NCI-H128 (cell line): ENCODE measurements around the gene FOSL2.

ENCODE experiments used
- DNase-seq: peaks from one replicate; lab custom pipeline; 2025; ENCODE audit not compliant: unreplicated experiment; lab: John Stamatoyannopoulos, UW

FOSL2 gene

DNA sequence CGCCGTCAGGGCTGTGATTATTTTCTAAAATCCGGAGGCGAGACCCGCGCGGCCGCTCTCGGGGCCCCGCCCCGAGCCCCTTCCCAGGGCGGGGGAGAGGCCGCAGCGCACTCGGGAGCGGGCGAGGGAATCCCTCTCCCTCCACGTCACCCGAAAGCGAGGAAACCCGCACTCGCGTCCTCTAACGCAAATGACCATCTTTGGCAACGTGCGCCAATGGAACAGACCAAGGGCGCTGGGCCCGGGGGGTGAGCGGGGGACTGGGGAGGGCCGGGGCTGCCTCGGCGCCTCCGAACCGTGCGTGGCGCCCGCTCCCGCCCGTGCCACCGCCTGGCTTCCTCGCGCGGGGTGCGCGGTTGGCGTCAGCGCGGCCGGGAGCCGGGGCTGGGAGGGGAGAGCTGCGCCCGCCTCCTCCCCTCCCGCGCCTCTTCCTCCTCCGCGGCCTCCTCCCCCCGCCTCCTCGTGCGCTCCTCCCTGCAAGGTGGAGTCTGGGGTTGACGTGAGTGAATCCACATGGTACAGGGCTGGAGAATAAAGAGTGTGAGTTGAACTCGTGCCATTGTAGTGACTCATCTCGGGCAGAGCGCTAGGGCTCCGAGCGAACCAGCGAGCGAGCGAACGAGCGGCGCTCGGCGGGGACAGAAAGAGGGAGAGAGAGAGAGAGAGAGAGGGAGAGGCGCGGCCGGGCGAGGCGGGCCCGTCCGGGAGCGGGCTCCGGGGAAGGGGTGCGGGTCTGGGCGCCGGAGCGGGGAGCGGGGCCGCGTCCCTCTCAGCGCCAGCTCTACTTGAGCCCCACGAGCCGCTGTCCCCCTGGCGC lies at the start of gene FOSL2:
Gene FOSL2 (plus strand): TSS at position 562 of the 817 bp plus-strand sequence. CDS start 863 bp downstream, outside the sequence.
- peak; percentile 92 for DNase-seq

DNA sequence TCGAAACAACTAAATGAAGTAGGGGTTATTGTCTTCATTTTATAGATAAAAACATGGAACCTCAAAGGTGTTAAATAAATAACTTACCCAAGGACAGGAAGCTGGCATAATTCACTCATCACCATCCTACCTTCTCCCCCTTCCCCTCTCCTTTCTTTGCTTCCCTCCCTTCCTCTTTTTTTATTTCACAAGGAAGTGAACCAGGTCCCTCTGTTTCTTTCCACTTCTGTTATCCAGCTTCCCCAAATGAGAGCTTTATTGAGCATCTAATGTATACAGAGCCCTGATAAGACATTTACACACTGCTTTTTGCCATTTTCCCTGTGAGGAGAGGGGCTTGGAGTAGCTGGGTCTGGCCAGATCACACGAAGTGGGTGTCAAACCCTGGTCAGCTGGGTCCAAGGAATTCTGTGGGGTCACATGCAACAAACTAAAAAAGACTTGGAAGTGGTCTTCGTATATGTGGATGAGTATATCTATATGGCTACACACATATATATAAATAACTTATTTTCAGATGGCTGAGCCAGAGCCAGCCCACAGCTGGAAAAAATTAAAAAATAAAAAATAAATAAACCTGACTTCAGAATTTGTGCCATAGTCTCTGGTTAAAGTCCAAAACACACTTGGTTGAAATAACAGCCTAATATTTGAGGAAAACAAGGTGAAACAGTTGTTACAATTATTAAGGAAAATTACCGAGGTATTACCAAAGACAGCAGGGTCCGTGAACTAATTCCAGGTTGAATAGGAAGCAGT lies 49.3 kb upstream of the FOSL2 start:
- DNase-seq: no peak

DNA sequence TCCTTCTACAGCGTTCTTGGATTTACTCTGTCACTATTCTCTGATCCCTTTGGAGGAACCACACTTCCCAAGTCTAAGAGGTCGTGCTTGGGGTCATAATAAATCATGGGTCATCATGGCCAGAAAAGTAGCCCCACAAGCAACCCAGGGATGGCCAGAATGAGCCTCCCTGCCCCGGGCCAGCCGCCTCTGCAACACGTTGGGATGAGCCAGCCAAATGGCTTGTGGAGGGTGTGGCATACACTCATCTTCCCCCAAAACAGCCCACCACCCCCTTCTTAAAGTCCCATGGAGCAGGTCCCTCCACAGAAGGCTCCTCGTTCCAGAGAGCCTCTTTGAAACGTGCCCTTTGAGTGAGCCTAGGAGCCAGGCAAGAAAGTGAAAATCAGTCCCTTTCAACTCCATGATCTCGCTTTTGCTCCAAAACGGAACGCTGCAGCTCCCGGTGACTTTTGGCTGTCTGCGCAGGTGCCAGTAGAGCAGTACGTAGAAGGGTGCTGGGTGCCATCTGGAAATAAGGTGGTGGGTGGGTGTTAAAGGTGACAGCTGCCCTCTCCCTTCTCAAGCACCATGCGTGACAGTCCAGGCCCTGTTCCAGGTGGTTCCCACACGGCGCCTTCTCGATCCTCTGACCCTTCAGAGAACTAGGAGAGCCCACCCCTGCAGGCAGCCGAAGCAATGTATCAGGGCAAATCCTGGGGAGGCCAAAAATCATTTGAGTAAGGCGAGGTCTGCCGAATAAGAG lies 48.5 kb upstream of the FOSL2 start:
- DNase-seq: no peak

DNA sequence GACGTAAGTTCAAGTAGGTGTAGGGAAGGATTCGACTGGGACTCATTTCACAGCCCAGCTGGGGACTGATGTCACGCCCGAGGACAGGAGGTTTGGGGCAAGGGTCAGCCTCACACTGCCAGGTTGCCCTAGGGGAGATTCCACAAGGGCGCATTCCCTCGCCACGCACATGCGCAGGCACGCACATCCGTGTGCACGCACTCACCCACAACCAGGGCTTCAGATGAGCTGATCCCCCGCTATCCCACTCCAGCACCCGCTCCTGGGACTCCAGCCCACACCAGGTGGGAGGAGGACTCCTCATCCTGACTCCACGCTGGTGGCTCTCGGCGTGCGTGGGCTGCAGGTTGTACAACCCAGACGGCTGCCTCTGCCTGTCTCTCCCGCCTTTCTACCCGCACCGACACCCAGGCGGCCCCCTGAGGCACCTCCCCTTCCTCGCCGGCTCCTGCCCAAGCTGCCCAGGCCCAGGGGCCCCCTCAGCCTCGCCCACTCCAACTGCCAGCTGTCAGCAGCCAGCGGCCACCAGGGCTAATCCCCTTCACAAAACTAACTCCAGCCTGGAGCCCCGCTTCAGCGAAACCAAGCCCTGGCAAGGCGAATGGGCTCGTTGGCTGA lies 47.8 kb upstream of the FOSL2 start:
- DNase-seq: no peak

DNA sequence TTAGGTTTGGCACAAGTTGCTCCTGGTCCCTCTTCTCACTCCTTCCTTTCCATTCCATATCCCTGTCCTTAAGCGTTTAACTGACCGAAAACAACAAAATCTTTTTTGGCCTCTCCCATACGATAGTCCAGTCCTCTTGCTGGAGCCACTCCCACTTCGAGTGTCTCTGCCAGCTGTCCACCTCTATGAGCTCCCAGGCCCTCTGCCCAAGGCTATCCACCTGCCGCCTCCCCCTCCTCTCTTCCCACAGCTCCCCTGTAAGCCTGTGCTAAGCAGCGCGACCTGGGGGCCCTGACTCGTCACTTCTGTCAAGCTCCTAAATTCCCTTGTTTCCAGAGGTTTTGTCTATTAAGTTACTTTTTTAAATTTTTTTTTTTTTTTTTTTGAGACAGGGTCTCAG lies 47.0 kb upstream of the FOSL2 start:
- no peak for DNase-seq

DNA sequence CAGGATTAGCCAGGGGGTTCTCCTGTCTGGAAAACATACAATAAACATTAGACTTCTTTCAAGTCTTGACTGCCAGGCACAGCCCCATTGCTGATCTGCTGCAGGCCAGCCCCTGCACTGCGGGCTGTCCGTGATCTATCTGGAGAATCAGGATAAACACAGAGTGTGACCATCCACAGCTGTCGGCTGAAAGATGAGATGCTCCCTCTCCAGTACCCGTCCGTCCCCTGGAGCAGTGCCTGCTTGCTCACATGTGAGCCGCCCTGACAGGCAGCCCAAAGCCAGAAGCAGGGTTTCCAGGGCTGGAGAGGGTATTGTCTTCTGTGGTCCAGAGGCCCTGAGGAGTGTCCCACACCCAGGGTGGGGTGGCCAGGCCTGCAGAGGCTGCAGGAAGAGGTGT lies 46.1 kb upstream of the FOSL2 start:
- DNase-seq: no peak

DNA sequence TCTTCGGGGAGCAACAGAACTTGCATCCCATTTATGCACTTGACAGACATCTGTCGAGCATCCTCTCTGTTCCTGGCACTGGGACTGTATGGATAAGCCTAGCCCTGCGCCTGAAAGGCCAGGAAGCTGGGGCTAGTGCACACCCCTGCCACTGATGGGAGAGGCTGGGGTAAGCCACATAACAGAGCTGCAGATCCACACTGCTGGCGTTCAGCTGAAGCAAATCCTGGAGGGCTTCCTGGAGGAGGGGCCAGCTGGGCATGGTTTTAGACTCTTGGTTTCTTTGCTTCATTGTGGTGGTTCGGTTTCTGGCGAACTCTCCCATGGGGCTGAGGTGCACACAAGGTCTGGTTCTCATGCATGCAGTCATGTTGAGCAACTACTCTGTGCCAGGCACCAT lies 45.5 kb upstream of the FOSL2 start:
- no peak for DNase-seq

DNA sequence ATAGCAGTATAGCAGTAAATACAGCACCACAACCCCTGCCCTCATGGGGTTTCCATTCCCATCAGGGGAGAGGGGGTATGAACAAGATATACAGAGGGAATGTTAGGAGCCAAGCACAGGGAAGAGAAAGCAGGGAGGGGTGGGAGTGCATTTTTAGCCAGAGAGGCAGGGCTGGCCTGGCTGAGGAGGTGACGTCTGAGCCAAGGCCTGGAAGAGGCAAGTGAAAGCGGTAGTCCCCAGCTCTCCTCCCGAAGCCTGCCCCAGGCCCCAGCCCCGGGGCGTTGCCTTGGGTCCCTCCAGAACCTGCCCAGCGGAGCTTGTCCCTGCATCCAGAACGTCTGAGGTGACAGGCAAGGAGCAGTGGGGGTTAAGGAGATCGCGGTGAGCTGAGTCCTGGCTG lies 45.1 kb upstream of the FOSL2 start:
- DNase-seq: no peak

DNA sequence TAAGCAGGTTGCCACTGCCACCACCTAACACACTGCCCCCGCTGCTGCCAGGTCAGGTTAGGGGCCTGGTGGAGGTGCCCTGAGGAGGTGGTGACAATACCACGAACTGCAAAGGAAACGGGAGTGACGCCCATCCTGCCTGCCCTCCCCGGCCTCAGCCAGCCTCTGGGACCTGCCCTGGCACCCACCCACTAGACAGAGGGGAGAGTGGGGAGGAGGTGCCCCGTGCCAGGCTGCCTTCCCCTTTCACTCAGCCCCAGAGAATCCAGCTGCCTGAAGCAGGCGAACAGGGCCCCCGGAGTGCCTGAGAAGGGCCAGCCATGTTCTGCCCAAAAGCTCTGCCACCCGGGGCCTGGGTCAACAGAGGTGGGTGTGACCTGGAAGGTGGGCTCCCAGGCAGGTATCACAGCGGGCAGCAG lies 44.5 kb upstream of the FOSL2 start:
- no peak for DNase-seq

DNA sequence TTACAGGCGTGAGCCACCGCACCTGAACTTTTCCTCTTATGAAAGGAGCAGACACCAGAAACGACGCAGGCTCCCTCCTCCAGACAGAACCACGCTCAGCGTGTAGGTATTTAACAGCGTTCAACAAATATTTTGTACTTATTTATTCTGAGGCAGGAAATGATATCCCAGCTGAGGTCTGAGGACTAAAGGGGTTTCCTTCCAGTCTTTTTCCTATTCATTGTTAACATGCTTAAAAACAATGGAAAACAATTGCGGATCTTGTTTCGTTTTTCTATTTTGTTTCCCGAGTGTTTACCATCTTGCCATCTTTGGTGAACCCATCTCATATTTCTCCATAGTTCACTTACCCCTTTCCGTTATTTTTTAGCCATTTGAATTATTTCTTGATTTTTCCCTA lies 43.7 kb upstream of the FOSL2 start:
- no peak for DNase-seq

DNA sequence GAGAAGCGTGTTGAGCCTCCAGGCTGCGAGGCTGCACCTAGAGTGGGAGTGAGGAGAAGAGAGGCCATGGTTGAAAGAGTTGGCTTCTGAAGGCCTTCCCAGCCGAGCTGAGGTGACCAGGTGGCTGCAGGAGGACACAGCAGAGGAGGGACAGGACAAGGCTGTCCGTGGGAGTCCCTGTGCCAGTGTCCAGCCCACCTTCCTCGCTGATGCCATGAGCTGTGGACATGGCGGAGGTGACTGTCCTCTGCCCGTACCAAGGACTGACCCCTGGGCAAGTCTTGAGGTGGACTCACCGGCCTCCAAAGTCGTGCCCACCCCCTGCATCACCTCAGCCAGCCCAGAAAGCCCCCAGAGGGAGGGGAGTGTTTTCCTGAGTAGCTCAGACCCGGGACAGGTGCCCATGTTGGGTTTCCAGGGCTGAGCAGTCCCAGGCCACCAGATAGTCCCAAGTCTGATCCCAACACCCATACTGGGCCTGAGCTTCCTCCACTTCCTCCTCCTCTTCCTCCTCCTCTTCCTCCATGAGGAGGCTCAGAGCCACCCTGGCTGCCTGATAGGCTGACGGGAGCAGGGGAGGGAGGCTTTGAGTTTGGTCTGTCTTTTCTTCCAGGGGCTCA lies 43.0 kb upstream of the FOSL2 start:
- DNase-seq: no peak

DNA sequence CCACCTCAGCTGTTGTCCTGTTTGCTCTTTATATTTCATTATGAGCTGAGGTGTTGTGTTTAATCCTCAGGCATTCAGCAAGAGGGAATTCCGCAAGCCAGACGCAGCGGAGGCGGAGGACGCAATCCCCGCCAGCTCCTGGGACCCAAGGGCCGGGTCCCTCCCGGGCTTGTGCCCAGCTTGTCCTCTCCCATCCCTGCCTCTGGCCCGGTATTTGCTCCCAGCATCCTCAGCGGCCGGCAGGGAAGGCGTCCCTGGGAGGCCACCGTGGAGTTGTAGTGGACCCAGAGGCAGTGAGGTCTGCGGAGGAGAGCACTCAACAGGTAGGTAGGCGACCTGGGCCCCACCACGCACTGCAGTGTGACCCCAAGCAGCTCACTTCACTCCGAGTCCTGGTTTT lies 42.5 kb upstream of the FOSL2 start:
- DNase-seq: no peak

DNA sequence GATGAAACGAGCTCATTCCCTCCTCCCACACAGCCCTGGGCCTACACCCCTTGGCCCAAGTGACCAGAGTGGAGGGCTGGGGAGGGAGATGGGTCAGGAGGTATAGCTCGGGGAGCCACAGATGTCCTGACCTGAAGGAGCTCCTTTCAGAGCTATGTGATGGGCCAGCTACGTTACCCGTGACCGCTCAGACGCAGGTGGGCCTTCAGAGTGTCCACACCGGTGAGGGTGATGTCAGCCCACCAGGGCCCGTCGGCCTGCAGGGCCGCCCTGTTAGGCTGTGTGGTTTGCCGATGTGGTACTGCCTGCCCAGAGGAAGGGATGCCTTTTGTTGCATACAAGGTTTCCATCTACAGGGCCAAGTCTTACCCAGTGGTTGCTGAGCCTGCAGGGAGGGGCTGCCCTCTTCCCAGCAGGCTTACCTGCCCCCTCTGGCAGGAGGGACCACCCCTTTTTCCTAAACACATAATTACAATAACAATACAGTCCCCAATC lies 41.8 kb upstream of the FOSL2 start:
- no peak for DNase-seq

DNA sequence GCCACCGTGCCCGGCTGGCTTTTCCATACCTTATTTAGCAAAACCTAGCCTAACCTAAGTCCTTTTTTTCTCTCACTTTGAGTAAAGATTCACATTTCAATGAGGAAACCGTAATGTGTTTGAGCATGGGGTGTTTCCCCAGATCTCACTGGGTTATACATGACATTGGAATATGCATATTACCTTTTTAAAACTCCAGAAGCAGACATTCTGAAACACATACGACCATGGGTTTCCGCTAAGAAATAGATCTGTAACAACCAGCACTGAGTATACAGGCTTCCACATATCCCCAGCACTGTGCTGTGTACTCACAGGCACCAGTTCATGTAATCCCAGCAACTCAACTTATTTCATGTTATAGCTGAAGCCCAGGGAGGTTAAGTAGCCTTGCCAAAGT lies 41.0 kb upstream of the FOSL2 start:
- DNase-seq: no peak

DNA sequence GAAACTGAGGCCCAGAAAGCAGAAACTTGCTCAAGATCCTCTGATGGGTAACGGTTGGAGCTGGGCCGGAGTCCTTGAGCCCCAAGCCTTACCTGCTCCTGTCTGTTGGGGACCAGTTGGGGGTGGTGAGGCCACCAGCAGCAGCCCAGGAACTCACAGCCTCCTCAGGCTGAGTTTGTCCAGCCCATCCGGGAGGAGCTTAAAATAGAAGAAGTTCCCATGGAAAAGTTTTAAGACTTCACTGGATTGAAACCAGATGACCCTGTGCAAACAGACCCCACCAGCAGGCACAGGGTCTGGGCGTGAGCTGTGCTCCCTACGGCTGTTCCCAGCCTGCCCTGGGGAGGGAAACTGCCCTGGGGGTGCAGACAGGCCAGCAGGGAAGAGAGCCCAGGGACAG lies 40.6 kb upstream of the FOSL2 start:
- no peak for DNase-seq

DNA sequence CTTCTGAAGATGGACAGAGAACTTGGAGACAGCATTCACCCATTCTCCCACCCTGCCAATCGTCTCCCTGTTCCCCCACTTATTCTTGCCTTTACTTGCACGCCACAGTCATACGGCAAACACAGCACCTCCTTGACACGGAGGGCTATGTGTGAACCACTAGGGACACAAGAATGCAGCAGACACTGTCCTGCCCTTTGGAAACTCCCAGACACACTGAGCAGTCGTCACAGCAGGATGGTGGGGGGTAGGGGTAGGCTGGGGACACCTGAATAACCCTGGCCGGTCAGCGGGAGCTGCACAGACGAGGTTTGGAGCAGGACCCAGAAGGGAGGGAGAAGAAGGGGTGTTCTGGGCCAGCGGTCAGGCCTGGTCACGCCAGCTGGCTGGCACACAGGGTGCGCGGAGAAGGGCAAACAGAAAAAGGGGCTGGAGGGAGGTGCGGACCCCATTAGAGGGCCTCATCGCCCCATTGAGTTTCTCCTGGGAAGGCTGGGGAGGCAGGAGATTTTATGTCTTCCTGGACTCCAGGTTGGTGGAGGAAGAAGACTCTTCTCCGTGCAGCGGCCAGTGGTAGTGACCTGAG lies 40.0 kb upstream of the FOSL2 start:
- no peak for DNase-seq

DNA sequence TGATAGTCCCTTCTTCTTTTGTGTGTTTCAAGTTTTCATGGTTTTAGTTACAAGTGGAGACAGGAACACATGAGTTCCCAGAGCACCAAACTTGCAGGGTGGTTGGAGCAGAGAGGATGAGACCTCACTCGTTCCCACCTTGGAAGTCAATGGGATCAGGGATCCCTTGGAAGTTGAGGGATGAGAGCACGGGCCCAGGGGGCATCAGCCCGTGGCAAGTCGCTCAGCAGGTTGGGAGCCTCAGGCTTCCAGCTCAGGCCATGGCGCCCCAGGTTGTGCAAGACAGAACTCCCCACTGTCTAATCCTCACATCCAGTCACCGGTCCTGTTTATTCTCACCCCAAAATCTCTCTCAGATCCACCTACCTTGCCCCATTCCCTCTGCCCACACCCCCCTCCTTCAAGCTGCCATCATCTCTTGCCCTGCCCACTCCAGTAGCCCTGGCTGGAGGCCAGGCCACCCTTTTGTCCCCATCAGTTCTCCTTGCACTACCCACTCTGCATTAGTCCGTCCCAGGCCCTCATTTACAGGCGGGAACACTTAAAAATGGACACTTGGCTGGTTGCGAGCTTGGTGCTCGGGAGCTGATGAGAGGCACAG lies 37.6 kb upstream of the FOSL2 start:
- DNase-seq: no peak

DNA sequence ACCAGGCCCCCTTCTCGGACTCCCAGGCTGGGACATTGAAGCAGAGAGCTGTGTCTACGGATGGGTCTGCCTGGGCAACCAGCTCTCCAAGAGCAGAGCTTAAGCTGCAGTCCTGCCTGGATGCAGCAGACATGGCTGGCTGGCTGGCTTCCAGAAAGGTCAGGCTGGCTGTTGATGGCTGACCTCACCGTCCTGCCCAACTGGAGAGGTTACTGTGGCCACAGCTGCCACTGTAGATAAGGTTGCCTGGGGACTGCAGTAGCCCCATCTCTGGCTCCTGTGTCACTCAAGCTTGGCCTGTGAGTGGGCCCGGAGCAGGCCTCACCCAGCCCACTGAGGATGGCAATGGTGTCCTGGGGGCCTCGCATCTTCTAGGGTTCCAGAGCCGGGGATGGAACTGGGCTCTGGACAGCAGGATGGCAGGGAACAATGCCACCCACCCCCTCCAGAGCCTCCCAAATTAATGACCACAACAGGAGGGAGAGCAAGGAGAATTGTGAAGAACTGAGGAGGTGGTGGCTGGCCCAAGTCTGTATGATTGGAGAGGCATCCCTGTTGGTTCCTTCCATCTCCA lies 37.0 kb upstream of the FOSL2 start:
- no peak for DNase-seq

DNA sequence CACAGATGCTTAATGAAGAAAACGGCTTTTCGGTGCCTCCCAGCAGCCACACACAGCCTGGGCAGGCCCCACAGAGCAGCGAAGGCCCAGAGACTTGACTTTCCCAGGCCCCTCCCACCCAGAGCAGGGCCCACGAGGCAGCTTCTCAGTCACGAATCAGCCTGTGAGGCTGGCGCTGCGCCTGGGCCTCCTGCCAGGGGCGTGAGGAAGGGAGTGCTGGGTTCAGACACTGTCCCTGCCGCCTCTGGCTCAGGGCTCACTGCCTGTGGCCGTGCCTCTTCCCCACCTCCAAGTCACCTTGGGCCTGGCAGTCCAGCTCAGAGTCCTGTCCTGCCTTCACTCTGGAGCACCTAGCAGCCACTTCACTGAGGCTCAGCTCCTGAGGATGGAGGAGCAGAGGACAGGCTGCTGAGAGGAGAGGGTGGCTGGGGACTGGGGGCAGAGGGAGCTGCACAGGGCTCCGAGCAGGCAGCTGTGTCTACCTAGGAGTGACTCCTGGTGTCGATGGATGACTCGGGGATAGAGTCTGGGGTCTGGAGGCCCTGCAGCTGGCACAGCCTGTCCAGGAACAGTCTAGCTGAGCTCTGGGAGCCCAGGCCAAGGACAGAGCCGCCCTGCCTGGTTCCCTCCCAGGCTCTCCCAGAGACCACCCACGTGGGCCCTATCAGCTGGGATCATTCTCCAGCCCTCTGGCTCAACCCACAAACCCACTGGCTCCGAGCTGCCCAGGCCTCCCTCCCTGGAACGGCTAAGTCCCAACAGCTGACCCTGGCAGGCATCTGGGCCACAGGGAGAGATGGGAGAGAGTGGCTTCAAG lies 36.4 kb upstream of the FOSL2 start:
- no peak for DNase-seq
